Astrocyte of the spinal cord (primary cell): ENCODE results near the gene CASKIN2.

Experiments
- DNase-seq: peaks from one replicate; pipeline ENCODE4 v3.0.0; 2011; ENCODE audit warnings: low read depth, low spot score
- H3K4me3 ChIP-seq: 2 replicates; pipeline ENCODE4 v1.5.1; 2011; ENCODE audit warnings: low read depth, mild to moderate bottlenecking, low read length, moderate library complexity
- in situ Hi-C: cut with HindIII; loops from 2 replicates; pipeline ENCODE4 v1.10.0; 2017; ENCODE audit warnings: low sequenced_read_pairs
- TF ChIP-seq, protein P1 (sequence below): IDR thresholded peaks from 2 replicates; pipeline ENCODE4 v1.5.1; 2012; ENCODE audit warnings: low read depth, mild to moderate bottlenecking, low read length, inconsistent platforms

Gene CASKIN2

DNA sequence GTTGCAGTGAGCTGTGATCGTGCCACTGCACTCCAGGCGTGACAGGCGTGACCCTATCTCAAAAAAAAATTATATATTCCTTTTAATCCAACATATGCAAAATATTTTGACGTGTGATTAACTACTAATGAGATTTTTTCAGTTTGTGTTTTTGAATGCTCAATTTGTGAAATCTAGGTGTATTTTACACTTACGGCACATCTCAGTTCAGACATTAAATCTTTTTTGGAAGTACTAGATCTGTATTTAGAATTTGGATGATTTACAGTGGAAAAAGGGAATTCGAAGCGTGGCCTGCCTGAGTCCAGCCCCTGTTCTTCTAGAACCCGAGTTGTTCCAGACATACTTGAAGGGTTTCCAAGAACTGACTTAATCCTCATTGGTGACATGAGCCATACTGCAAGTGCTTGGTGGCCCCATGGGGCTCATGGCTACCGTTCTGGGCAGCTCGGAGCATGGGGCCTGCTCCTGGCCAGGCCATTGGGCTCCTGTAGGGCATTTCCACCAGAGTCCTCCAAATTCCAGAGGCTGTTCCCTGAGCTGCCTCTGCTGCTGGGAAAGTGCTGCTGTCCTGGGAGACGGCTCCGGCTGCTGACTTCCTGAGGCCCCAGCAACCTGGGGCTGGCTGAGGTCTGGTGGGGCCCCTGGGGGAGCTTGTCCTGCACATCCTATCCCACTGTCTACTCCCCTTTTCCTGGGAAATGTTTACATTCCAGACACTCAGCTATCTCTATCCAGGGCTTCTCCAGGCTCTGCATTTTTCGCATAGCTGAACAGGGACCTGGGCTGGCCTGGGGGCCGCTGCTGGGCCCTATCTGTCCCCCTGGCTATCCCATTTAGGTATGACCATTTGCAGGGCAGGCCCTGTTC is 37.3 kb upstream of the CASKIN2 start:
- TF ChIP-seq, protein P1, sequence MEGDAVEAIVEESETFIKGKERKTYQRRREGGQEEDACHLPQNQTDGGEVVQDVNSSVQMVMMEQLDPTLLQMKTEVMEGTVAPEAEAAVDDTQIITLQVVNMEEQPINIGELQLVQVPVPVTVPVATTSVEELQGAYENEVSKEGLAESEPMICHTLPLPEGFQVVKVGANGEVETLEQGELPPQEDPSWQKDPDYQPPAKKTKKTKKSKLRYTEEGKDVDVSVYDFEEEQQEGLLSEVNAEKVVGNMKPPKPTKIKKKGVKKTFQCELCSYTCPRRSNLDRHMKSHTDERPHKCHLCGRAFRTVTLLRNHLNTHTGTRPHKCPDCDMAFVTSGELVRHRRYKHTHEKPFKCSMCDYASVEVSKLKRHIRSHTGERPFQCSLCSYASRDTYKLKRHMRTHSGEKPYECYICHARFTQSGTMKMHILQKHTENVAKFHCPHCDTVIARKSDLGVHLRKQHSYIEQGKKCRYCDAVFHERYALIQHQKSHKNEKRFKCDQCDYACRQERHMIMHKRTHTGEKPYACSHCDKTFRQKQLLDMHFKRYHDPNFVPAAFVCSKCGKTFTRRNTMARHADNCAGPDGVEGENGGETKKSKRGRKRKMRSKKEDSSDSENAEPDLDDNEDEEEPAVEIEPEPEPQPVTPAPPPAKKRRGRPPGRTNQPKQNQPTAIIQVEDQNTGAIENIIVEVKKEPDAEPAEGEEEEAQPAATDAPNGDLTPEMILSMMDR, result no peak
- no peak overlapping the region for H3K4me3 ChIP-seq
- no peak for DNase-seq
- in situ Hi-C loops, result no loop called here

DNA sequence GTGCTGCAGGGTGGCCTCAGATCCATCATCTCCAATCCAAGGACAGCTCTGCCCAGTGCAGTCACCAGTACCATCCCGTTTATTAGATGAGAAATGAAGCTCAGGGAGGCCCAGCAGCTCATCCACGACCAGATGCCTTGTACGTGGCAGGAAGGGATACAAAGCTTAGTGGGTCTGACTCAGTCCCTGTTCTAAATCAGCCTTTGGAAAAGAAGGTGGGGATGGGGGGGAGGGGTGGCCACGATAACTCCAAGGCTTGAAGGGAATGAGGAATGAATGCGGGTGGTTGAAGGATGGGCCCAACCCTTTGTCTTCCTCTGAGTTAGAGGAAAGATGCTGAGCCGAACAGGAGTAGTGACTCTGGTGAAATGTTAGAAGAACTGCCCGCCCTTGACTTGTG is 35.9 kb upstream of the CASKIN2 start:
- TF ChIP-seq, protein P1, result no peak
- in situ Hi-C loops, result no loop called here
- DNase-seq, result no peak
- no peak overlapping the region for H3K4me3 ChIP-seq

DNA sequence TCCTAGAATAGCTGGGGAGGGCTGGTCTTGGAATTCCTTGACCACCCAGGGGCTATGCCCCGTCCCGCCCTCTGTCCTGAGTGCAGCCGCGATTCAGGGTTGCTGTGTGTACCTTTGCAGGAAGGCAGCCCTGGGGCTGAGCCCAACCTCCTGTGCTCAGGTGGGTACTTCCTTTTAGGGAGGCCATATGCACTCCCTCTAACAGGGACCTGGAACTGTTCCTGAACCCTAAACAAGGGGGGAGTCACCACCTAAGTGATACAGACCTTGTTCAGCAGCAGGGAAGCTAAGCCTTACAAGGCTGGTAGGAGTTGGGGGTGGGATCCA is 34.8 kb upstream of the CASKIN2 start:
- in situ Hi-C loops, result no loop called here
- TF ChIP-seq, protein P1, result no peak
- H3K4me3 ChIP-seq, result no peak overlapping the region
- DNase-seq, result no peak

DNA sequence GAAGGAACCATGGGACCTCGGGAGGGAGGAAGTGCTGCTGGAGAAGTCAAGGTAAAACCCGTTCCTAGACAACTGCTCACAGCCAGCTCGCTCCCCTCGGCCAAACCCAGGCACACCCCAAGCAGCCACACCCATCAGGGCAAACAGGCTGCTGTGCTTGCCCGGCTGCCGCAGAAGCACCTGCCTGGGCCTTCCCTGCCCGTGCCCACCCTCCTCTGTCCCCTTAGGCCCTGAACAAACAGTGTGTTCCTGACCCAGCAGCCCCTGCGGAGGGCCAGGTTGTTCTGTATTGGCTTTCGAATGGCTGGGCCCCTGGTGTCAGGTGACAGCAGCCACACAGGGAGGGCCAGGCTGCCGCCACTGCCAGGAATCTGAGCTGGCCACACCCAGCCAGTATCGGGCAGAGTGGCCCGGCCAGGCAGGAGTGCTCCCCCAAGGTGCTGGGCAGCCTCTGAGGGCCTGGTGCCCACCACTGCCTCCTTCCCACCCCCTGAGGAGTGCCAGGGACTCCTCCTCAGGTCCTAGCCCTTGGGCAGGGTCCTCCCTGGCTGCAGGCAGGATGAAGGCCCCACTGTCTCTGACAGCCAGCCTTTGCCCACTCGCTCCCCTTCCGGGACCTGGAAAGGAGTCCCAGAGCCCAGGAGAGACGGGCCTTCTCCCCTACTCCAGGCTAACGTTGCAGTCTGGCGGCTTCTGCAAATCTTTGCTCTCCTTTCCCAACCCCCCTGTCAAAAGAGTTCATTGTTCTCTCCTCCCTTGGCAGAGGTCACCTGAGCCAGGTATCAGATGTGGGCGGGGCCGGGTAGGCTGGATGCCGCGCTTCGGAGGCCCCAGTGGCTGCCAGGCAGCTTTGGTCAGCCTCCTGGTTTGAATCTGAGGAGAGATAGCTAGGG is 34.2 kb upstream of the CASKIN2 start:
- H3K4me3 ChIP-seq, result no peak overlapping the region
- DNase-seq, result no peak
- in situ Hi-C loops, result no loop called here
- TF ChIP-seq, protein P1, result no peak

DNA sequence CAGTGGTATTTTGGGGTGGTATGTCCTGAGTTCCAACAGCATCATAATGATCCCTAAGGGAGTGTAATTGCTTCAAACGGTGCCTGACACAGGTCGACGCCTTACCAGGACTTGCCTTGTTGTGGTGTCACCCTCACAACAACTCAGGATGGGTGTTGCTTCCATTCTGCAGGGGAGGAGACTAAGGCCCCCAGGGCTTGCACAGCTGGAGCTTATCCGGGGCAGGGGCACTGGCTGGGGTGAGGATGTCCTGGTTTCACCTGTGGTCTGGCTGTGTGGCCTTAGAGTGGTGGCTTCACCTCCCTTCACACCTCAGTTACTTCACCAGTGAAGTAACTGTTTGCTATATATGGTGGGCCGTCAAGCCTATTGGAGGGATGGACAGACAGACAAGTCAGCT is 33.5 kb upstream of the CASKIN2 start:
- TF ChIP-seq, protein P1, result no peak
- DNase-seq, result no peak
- in situ Hi-C loops, result no loop called here
- H3K4me3 ChIP-seq, result no peak overlapping the region

DNA sequence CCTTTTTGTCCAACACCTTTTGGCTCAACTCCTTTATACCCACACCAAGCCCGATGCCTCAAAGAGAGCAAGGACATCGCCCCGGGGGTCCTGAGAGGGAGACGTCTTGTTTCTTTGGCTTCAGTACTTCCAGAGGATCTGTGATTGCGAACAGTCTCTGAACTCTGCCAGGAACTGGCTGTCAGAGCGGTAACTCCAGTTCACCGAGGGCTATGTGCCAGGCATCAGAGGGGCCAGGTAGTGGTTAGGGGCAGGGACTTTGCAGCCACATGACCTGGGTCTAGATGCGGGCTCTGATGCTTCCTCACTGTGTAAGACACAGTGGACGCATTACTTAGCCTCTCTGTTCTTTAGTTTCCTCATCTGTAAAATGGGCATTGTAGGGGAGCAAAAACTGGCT is 31.8 kb upstream of the CASKIN2 start:
- no peak overlapping the region for H3K4me3 ChIP-seq
- in situ Hi-C loops, result no loop called here
- DNase-seq, result no peak
- TF ChIP-seq, protein P1, result no peak
